NCI-H1436 treated with DMSO at 0.1 percent for 48 hours (cell line): ENCODE data around the gene PXMP2.
"Not testable (repeated sequence)": the region's sequence is repeated elsewhere in the genome, so short reads cannot be mapped to it uniquely, and the experiment has no call there.

ENCODE experiments used
- DNase-seq: peaks from one replicate; lab custom pipeline; 2025; lab: John Stamatoyannopoulos, UW

PXMP2 gene

GRCh38 chr12:132660996-132661395 lies 26.4 kb upstream of the PXMP2 start:
- DNase-seq = no peak

- no peak for DNase-seq
Observed at GRCh38 chr12:132661972-132662371, 25.4 kb upstream of the PXMP2 start.

- no peak for DNase-seq
Observed at GRCh38 chr12:132662901-132663755, 24.3 kb upstream of the PXMP2 start.

- no peak for DNase-seq
Observed at GRCh38 chr12:132664206-132665148, 22.9 kb upstream of the PXMP2 start.

GRCh38 chr12:132665149-132665491 lies 22.3 kb upstream of the PXMP2 start:
- DNase-seq = no peak

- DNase-seq = no peak
Observed at GRCh38 chr12:132665794-132666193, 21.6 kb upstream of the PXMP2 start.

- no peak for DNase-seq
Observed at GRCh38 chr12:132668191-132669088, 18.9 kb upstream of the PXMP2 start.

GRCh38 chr12:132669166-132669879 lies 18.1 kb upstream of the PXMP2 start:
- DNase-seq = no peak

- DNase-seq = no peak
Observed at GRCh38 chr12:132672116-132672515, 15.3 kb upstream of the PXMP2 start.

GRCh38 chr12:132672678-132673077 lies 14.7 kb upstream of the PXMP2 start:
- no peak for DNase-seq

GRCh38 chr12:132673288-132674179 lies 13.9 kb upstream of the PXMP2 start:
- no peak for DNase-seq

GRCh38 chr12:132674561-132674960 lies 12.8 kb upstream of the PXMP2 start:
- DNase-seq = no peak

- no peak for DNase-seq
Observed at GRCh38 chr12:132675757-132676432, 11.5 kb upstream of the PXMP2 start.

- no peak for DNase-seq
Observed at GRCh38 chr12:132677492-132677891, 9.9 kb upstream of the PXMP2 start.

- DNase-seq = no peak
Observed at GRCh38 chr12:132685400-132685799, 2.0 kb upstream of the PXMP2 start.

- DNase-seq = no peak
Observed at GRCh38 chr12:132686825-132687210, 569 bp upstream of the PXMP2 start.

GRCh38 chr12:132689227-132689626 lies 1.8 kb downstream of the PXMP2 start:
- DNase-seq = no peak

- DNase-seq = no peak
Observed at GRCh38 chr12:132690112-132690511, 2.7 kb downstream of the PXMP2 start.

GRCh38 chr12:132692030-132692429 lies 4.6 kb downstream of the PXMP2 start:
- not testable (repeated sequence) for DNase-seq

GRCh38 chr12:132694888-132695287 lies 7.5 kb downstream of the PXMP2 start:
- DNase-seq = not testable (repeated sequence)
